Measurements from ENCODE around the gene STAT3. TPM values are rescaled to one million over a fixed set of nuclear protein-coding genes. Genes with fewer than 3 reads are reported as not detected.

Gene STAT3
- total and polyA plus RNA-seq, 9 of the 15 experiments (the other 6 are each of a cell fraction or from before 2014, with no cell fraction given) = 90.0 to 179 (median 114) TPM

DNA sequence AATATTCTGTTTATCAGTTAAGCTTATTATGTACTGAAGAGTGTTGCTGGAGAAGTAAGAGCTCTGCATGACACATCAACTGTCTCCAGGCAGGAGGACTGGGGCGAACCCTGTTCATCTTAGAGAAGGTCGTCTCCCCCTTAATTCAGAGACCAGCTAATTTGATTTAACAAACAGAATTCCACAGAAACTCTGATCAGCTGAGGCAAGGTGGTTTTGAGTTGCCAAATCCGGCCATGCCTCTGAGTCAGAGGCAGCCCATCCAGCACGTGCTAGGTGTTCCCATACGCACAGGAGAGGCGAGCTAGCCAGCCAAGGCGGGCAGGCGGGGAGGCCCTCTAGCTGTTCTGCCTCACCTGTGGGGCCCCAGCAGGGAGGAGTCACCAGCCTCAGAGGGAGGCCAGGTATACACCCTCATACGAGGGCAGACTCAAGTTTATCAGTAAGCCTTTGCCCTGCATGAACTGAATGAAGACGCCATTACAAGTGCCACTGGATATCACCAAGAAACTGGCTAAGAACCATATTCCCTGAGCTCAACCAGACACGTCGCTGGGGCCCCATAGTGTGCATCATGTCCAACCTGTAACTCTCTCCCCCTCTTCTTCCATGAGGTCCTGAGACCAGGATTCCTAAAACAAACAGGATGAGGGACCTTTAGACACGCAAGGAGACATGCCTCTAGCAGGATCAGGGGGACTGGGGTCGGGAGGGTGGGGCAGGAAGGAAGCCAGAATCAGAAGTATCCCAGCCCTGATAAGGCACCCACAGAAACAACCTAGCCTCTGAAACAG lies 74.3 kb downstream of the STAT3 start (continued):
- TF ChIP-seq, protein P1, sequence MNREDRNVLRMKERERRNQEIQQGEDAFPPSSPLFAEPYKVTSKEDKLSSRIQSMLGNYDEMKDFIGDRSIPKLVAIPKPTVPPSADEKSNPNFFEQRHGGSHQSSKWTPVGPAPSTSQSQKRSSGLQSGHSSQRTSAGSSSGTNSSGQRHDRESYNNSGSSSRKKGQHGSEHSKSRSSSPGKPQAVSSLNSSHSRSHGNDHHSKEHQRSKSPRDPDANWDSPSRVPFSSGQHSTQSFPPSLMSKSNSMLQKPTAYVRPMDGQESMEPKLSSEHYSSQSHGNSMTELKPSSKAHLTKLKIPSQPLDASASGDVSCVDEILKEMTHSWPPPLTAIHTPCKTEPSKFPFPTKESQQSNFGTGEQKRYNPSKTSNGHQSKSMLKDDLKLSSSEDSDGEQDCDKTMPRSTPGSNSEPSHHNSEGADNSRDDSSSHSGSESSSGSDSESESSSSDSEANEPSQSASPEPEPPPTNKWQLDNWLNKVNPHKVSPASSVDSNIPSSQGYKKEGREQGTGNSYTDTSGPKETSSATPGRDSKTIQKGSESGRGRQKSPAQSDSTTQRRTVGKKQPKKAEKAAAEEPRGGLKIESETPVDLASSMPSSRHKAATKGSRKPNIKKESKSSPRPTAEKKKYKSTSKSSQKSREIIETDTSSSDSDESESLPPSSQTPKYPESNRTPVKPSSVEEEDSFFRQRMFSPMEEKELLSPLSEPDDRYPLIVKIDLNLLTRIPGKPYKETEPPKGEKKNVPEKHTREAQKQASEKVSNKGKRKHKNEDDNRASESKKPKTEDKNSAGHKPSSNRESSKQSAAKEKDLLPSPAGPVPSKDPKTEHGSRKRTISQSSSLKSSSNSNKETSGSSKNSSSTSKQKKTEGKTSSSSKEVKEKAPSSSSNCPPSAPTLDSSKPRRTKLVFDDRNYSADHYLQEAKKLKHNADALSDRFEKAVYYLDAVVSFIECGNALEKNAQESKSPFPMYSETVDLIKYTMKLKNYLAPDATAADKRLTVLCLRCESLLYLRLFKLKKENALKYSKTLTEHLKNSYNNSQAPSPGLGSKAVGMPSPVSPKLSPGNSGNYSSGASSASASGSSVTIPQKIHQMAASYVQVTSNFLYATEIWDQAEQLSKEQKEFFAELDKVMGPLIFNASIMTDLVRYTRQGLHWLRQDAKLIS (CRISPR knock-in tag; IDR thresholded peaks at IDR 0.05) = 0 out of 2 replicates have a peak, but pooled peaks have one; percentile 51
- no peak for TF ChIP-seq NCOA4 (IDR thresholded peaks at IDR 0.05; ENCODE audit: partially characterized antibody)
- no peak for TF ChIP-seq ZBTB8A (IDR thresholded peaks at IDR 0.05; ENCODE audit: partially characterized antibody)
- TF ChIP-seq, protein P2, sequence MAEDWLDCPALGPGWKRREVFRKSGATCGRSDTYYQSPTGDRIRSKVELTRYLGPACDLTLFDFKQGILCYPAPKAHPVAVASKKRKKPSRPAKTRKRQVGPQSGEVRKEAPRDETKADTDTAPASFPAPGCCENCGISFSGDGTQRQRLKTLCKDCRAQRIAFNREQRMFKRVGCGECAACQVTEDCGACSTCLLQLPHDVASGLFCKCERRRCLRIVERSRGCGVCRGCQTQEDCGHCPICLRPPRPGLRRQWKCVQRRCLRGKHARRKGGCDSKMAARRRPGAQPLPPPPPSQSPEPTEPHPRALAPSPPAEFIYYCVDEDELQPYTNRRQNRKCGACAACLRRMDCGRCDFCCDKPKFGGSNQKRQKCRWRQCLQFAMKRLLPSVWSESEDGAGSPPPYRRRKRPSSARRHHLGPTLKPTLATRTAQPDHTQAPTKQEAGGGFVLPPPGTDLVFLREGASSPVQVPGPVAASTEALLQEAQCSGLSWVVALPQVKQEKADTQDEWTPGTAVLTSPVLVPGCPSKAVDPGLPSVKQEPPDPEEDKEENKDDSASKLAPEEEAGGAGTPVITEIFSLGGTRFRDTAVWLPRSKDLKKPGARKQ (CRISPR knock-in tag; IDR thresholded peaks at IDR 0.05) = no peak
- TF ChIP-seq, protein P3, sequence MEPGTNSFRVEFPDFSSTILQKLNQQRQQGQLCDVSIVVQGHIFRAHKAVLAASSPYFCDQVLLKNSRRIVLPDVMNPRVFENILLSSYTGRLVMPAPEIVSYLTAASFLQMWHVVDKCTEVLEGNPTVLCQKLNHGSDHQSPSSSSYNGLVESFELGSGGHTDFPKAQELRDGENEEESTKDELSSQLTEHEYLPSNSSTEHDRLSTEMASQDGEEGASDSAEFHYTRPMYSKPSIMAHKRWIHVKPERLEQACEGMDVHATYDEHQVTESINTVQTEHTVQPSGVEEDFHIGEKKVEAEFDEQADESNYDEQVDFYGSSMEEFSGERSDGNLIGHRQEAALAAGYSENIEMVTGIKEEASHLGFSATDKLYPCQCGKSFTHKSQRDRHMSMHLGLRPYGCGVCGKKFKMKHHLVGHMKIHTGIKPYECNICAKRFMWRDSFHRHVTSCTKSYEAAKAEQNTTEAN (CRISPR knock-in tag; IDR thresholded peaks at IDR 0.05) = no peak
- TF ChIP-seq ZNF354B (CRISPR knock-in tag; IDR thresholded peaks at IDR 0.05) = no peak
- TF ChIP-seq, protein P4, sequence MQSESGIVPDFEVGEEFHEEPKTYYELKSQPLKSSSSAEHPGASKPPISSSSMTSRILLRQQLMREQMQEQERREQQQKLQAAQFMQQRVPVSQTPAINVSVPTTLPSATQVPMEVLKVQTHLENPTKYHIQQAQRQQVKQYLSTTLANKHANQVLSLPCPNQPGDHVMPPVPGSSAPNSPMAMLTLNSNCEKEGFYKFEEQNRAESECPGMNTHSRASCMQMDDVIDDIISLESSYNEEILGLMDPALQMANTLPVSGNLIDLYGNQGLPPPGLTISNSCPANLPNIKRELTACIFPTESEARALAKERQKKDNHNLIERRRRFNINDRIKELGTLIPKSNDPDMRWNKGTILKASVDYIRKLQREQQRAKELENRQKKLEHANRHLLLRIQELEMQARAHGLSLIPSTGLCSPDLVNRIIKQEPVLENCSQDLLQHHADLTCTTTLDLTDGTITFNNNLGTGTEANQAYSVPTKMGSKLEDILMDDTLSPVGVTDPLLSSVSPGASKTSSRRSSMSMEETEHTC (IDR thresholded peaks at IDR 0.05) = no peak
- TF ChIP-seq MCM3 (IDR thresholded peaks at IDR 0.05) = no peak
- TF ChIP-seq ZFP1 (CRISPR knock-in tag; IDR thresholded peaks at IDR 0.05) = no peak
- TF ChIP-seq, protein P5, sequence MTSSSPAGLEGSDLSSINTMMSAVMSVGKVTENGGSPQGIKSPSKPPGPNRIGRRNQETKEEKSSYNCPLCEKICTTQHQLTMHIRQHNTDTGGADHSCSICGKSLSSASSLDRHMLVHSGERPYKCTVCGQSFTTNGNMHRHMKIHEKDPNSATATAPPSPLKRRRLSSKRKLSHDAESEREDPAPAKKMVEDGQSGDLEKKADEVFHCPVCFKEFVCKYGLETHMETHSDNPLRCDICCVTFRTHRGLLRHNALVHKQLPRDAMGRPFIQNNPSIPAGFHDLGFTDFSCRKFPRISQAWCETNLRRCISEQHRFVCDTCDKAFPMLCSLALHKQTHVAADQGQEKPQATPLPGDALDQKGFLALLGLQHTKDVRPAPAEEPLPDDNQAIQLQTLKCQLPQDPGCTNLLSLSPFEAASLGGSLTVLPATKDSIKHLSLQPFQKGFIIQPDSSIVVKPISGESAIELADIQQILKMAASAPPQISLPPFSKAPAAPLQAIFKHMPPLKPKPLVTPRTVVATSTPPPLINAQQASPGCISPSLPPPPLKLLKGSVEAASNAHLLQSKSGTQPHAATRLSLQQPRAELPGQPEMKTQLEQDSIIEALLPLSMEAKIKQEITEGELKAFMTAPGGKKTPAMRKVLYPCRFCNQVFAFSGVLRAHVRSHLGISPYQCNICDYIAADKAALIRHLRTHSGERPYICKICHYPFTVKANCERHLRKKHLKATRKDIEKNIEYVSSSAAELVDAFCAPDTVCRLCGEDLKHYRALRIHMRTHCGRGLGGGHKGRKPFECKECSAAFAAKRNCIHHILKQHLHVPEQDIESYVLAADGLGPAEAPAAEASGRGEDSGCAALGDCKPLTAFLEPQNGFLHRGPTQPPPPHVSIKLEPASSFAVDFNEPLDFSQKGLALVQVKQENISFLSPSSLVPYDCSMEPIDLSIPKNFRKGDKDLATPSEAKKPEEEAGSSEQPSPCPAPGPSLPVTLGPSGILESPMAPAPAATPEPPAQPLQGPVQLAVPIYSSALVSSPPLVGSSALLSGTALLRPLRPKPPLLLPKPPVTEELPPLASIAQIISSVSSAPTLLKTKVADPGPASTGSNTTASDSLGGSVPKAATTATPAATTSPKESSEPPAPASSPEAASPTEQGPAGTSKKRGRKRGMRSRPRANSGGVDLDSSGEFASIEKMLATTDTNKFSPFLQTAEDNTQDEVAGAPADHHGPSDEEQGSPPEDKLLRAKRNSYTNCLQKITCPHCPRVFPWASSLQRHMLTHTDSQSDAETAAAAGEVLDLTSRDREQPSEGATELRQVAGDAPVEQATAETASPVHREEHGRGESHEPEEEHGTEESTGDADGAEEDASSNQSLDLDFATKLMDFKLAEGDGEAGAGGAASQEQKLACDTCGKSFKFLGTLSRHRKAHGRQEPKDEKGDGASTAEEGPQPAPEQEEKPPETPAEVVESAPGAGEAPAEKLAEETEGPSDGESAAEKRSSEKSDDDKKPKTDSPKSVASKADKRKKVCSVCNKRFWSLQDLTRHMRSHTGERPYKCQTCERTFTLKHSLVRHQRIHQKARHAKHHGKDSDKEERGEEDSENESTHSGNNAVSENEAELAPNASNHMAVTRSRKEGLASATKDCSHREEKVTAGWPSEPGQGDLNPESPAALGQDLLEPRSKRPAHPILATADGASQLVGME (CRISPR knock-in tag; IDR thresholded peaks at IDR 0.05) = no peak; the same call in 1 of the 2 replicates
- TF ChIP-seq DDX20 (tag; IDR thresholded peaks at IDR 0.05; ENCODE audit: low read depth) = no peak
- TF ChIP-seq POLR2AphosphoS2 (IDR thresholded peaks at IDR 0.05; ENCODE audit: low read length) = 0 out of 2 replicates have a peak, but pooled peaks have one; percentile 30
